ENCODE measurements around the gene ABHD2. TPM values are rescaled to one million over a fixed set of nuclear protein-coding genes. Genes with fewer than 3 reads are reported as not detected.

ABHD2 gene
- total RNA-seq, 1 donor from 2014 or later, result 66.5 TPM

DNA sequence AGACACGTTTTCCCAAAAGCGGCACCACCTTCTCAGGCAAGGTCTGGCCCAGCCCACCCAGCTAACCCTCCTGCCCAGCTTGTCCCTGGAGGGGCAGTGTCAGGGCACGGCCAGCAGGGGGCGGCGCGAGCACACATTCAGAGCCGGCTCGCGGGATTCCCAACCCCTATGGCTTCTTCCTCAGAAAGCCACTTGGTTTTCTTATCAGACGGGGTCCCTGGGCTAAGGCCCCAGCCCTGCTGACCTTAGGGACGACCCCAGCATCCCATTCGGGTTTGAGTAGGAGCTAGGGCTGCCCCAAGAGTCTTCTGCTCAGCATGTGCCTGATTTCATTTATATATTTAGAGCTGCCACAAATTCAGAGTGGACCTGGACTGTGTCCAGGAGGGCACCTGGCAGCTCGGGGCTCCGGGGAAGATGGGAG is 118.7 kb downstream of the ABHD2 start:
- Mint-ChIP-seq H3K27me3 (ENCODE audit: insufficient read depth) (peaks cover 4% of the 10 kb centered on the region), H3K4me3 (no peak overlapping the region)

DNA sequence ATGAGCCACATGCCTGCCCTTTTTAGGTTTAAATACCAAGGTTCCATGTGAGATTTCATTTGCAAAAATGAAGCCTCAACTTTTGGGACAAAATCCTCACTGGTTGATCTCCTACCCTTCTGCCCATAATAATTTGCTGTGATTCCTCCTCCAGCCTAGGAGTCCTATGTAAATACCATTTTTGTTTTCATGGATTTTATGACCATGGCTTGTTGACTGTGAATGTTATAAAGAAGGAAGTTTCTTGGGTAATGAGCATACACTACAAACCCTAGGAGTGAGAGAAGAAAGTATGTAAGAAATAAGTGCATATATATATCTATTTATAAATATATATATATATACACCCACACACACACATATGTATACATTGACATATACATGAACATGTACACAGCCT is 120.0 kb downstream of the ABHD2 start:
- Mint-ChIP-seq H3K27me3 (ENCODE audit: insufficient read depth) (peaks cover 4% of the 10 kb centered on the region), H3K4me1 (ENCODE audit: low read depth) (peaks cover 32% of the 10 kb centered on the region), H3K9me3 (no peaks in the 10 kb centered on the region), H3K27ac (no peak overlapping the region), H3K4me3 (no peak overlapping the region), H3K36me3 (ENCODE audit: low read depth) (peaks cover 6% of the 10 kb centered on the region)
- DNase-seq (ENCODE audit: low spot score), result no peak
- intact Hi-C loops (cut with micrococcal nuclease), result loop anchor here (5.0 kb wide), 2 partner anchors 69 to 109 kb away; no protein-coding TSS in a partner anchor

More for the DNA sequence above, 118.7 kb downstream of the ABHD2 start:
- DNase-seq (ENCODE audit: low spot score), result peak; percentile 61
- intact Hi-C loops (cut with micrococcal nuclease), result loop anchor here (1.0 to 5.0 kb wide), 6 partner anchors 36 to 223 kb away; partner anchors contain the start of gene FANCI
- H3K36me3 Mint-ChIP-seq (ENCODE audit: low read depth), result peaks cover 9% of the 10 kb centered on the region
- peaks cover 39% of the 10 kb centered on the region for H3K4me1 Mint-ChIP-seq (ENCODE audit: low read depth)
- no peak overlapping the region for H3K27ac Mint-ChIP-seq
- H3K9me3 Mint-ChIP-seq, result no peaks in the 10 kb centered on the region

DNA sequence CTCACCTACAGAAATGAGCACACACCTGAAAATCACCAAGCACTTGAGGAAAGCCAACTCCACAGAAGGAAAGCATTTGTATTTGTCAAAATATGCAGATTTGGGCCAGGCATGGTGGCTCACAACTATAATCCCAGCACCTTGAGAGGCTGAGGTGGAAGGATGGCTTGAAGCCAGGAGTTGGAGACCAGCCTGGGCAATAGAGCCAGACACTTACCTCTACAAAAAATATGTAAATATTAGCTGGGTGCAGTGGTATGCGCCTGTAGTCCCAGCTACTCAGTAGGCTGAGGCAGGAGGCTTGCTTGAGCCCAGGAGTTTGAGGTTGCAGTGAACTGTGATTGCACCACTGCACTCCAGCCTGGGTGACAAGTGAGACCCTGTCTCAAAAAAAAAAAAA is 120.8 kb downstream of the ABHD2 start:
- no peaks in the 10 kb centered on the region for H3K9me3 Mint-ChIP-seq
- peak overlapping the region; percentile 38 for H3K27ac Mint-ChIP-seq
- H3K36me3 Mint-ChIP-seq (ENCODE audit: low read depth), result no peaks in the 10 kb centered on the region
- DNase-seq (ENCODE audit: low spot score), result no peak
- intact Hi-C loops (cut with micrococcal nuclease), result loop anchor here (5.0 kb wide), 2 partner anchors 68 to 108 kb away; no protein-coding TSS in a partner anchor
- H3K4me3 Mint-ChIP-seq, result no peak overlapping the region
- peaks cover 4% of the 10 kb centered on the region for H3K27me3 Mint-ChIP-seq (ENCODE audit: insufficient read depth)
- peaks cover 24% of the 10 kb centered on the region for H3K4me1 Mint-ChIP-seq (ENCODE audit: low read depth)

DNA sequence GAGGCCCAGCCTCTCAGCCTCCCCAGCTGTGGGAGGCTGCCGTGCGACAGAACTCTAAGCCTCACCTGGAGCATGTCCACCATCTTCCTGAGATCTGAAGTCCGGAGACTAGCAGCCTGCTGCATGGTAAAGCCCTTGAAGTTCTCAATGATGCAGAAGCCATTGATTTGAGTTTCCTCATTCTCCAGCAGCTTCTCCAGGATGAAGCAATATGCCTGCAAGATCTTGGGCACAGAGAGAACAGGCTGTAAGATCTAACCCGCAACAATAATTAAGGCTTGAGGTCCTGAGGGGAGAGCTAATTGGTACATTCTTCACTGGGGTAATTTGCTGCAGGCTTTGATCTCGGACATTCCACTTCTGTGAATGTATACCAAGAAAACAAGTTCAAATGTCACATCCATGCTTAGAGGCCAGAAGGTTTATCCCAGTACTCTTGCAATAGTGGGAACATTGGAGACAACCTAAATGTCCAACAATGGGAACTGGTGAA is 123.5 kb downstream of the ABHD2 start:
- Mint-ChIP-seq H3K27me3 (ENCODE audit: insufficient read depth) (peaks cover 5% of the 10 kb centered on the region), H3K9me3 (no peaks in the 10 kb centered on the region), H3K4me1 (ENCODE audit: low read depth) (peaks cover 10% of the 10 kb centered on the region), H3K4me3 (no peak overlapping the region), H3K27ac (no peak overlapping the region), H3K36me3 (ENCODE audit: low read depth) (no peaks in the 10 kb centered on the region)
- no peak for DNase-seq (ENCODE audit: low spot score)
- intact Hi-C loops (cut with micrococcal nuclease), result no loop called here

DNA sequence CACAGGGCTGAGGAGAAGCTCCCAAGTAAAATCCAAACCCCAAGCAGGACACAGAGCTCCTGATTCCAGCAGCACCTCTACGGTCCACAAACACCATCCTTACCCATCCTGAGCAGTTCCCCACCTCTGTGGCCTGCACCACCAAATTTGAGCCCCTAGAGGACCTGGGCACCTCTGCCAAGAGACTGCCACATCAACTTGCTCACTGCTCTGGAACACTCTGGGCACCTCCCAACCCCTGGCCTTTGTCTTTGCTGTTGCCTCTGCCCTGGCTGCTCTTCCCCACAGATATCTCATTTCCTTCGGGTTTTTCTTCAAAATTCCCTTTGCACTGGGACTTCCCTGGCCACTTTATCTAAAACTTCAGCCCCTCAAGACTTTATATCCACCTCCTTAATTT is 127.4 kb downstream of the ABHD2 start:
- DNase-seq (ENCODE audit: low spot score), result no peak
- intact Hi-C loops (cut with micrococcal nuclease), result no loop called here
- no peaks in the 10 kb centered on the region for H3K36me3 Mint-ChIP-seq (ENCODE audit: low read depth)
- H3K27me3 Mint-ChIP-seq (ENCODE audit: insufficient read depth), result peaks cover 10% of the 10 kb centered on the region
- H3K4me3 Mint-ChIP-seq, result no peak overlapping the region
- no peak overlapping the region for H3K27ac Mint-ChIP-seq
- H3K9me3 Mint-ChIP-seq, result no peaks in the 10 kb centered on the region
- no peaks in the 10 kb centered on the region for H3K4me1 Mint-ChIP-seq (ENCODE audit: low read depth)

DNA sequence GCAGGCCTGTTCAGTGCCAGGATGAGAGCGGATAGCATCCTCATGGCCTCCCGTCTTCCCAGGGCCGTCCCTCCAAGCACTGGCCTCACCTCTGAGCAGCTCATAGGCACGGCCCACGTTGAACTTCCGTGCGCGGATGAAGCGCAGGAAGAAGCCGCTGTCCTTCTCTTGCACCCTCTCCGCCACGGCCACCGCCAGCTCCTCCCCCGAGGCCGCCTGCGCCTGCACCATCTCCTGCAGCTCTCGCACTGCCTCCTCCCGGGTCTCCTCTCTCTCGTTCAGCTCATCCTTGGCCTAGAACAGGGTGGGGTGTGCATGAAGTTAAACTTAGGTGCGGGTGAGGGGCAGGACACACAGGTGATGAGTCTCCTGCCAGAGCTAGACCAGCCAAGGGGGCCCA is 128.8 kb downstream of the ABHD2 start:
- no peak overlapping the region for H3K4me3 Mint-ChIP-seq
- peaks cover 8% of the 10 kb centered on the region for H3K27me3 Mint-ChIP-seq (ENCODE audit: insufficient read depth)
- no peaks in the 10 kb centered on the region for H3K9me3 Mint-ChIP-seq
- DNase-seq (ENCODE audit: low spot score), result no peak
- intact Hi-C loops (cut with micrococcal nuclease), result no loop called here
- no peaks in the 10 kb centered on the region for H3K36me3 Mint-ChIP-seq (ENCODE audit: low read depth)
- H3K4me1 Mint-ChIP-seq (ENCODE audit: low read depth), result no peaks in the 10 kb centered on the region
- no peak overlapping the region for H3K27ac Mint-ChIP-seq

DNA sequence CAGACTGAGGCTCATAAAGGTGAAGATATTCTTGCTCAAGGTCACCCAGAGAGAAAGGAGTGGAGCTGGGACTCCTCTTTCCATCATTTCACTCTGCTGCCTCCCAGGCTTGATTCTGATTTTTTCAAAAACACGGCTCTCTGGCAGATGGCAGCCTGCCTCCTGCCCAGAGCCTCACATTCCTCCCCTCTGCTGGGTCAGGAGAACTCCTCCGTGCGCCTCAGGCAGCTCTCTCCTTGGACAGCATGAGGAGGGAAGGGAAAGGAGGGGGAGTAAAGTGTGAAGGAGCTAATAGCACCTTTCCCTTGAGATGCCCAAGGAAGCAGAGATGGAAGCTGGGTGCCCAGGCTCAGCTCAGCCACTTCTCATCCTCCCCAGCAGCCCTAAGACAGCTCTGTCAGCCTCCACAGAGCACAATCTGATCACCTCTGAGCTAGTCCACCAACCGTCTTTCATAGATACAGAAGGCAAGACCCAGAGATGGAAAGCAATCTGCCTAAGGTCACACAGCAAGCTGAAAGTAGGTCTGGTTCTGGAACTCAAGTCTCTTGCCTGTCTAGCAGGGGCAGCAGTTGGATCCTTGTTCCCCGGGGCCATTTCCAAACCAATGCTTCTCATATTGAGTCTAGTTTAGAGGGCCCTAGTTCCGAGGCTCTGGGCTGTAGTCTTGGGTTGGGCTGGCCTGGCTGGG is 129.6 kb downstream of the ABHD2 start:
- Mint-ChIP-seq H3K27me3 (ENCODE audit: insufficient read depth) (peaks cover 12% of the 10 kb centered on the region), H3K27ac (no peak overlapping the region), H3K9me3 (no peaks in the 10 kb centered on the region), H3K4me1 (ENCODE audit: low read depth) (no peaks in the 10 kb centered on the region), H3K4me3 (no peak overlapping the region), H3K36me3 (ENCODE audit: low read depth) (no peaks in the 10 kb centered on the region)
- no peak for DNase-seq (ENCODE audit: low spot score)
- intact Hi-C loops (cut with micrococcal nuclease), result no loop called here

DNA sequence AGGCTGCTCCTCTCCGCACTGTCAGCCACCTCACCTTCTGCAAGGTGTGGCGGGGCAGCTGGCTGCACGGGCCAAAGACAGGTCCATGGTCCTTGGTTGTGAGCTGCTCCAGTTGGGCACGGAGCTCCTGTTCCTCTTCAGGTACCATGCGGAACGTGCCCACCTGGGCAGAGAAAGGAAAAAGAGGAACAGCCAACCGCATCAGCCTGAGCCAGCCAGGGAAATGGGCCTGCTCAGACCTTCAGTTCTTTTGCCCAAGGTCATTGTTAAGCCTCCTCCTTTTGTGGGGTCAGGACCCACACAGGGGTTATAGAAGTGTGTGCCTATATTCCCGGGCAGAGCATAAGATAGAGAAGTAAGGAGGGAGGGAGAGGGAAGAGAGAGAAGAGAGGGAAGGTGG is 130.3 kb downstream of the ABHD2 start:
- intact Hi-C loops (cut with micrococcal nuclease), result no loop called here
- H3K27me3 Mint-ChIP-seq (ENCODE audit: insufficient read depth), result peaks cover 12% of the 10 kb centered on the region
- no peaks in the 10 kb centered on the region for H3K9me3 Mint-ChIP-seq
- no peaks in the 10 kb centered on the region for H3K4me1 Mint-ChIP-seq (ENCODE audit: low read depth)
- H3K27ac Mint-ChIP-seq, result no peak overlapping the region
- DNase-seq (ENCODE audit: low spot score), result no peak
- no peaks in the 10 kb centered on the region for H3K36me3 Mint-ChIP-seq (ENCODE audit: low read depth)
- H3K4me3 Mint-ChIP-seq, result no peak overlapping the region

DNA sequence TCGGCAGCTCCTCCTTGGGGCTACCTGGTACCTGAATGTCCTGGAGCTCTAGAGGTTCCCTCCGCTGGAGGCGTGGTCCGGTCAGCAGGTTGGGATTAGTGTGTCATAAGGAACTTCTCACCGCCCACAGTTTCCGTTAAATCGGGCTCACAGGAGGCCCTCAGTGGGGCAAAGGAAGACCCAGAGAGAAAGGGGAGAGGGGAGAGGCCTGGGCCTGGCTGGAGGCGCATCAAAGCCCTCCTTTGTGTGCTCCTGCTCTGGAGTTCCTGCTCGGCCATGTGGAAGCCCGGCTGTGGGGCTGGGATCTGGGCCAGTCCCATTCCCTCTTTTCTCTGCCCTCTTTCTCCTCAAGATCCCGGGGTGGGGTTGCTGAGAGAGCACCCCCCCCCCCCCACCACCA is 133.3 kb downstream of the ABHD2 start, which contains the start of gene RLBP1:
Gene RLBP1, minus strand, starts transcription at position 37 of the 400 bp plus-strand sequence. CDS start 2,604 bp downstream, outside the sequence.
- DNase-seq (ENCODE audit: low spot score), result no peak
- Mint-ChIP-seq H3K4me1 (ENCODE audit: low read depth) (no peaks in the 10 kb centered on the region), H3K36me3 (ENCODE audit: low read depth) (no peaks in the 10 kb centered on the region), H3K9me3 (no peaks in the 10 kb centered on the region), H3K4me3 (no peak within 1 kb of the TSS), H3K27me3 (ENCODE audit: insufficient read depth) (peaks cover 9% of the 10 kb centered on the region), H3K27ac (no peak within 1 kb of the TSS)
- intact Hi-C loops (cut with micrococcal nuclease), result no loop called here

DNA sequence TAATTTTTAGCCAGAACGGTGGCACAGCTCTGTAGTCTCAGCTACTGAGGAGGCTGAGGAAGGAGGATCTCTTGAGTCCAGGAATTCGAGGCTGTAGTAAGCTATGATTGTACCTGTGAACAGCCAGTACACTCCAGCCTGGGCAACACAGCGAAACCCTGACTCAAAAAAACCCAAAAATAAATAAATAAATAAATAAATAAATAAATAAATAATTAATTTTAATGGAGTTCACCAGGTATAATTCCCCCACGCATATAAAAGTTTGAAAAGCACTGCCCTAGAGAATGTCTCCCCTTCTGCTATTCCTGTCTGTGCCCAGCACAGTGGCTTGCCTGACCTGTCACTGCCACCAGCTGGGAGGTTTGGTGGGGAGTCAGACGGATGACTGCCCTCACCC is 137.3 kb downstream of the ABHD2 start:
- peaks cover 12% of the 10 kb centered on the region for H3K27me3 Mint-ChIP-seq (ENCODE audit: insufficient read depth)
- intact Hi-C loops (cut with micrococcal nuclease), result no loop called here
- no peaks in the 10 kb centered on the region for H3K4me1 Mint-ChIP-seq (ENCODE audit: low read depth)
- no peaks in the 10 kb centered on the region for H3K36me3 Mint-ChIP-seq (ENCODE audit: low read depth)
- H3K4me3 Mint-ChIP-seq, result no peak overlapping the region
- no peaks in the 10 kb centered on the region for H3K9me3 Mint-ChIP-seq
- no peak overlapping the region for H3K27ac Mint-ChIP-seq
- no peak for DNase-seq (ENCODE audit: low spot score)

DNA sequence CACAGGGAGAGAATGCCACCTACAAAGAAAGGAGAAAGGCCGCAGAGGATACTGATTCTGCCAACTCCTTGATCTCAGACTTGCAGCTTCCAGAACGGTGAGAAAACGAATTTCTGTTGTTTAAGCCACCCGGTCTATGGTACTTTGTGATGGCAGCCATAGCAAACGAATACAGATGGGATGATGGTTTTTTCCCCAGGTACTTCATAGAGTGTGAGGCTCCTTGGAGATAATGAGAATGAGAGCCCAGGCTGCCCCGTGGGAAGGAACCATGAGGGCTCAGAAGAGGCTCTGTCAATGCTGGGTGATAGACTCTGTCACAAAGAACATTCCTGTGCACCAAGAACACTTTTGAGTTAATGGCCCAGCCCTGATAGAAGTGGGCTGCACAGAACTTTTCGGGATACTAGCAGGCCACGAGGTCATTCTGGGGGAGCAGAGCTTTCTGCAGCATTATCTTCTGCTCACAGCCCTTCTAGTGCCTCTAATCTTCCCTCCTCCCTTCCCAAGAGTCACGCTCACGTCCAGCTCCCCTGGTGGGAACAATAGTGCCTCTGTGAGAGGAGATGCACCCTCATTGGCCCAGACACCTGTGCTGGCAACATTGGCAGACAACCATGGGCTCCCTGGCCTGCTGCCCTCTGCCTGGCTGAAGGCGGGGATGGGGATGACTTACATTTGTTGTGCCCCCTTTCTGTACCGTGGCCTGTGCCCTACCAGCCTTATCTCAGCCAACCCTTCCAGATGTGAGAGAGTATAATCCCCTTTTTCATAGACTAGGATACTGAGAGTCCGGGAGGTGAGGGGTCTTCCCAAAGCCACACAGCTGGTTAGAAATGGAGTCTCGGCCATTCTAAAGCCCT is 138.3 kb downstream of the ABHD2 start:
- Mint-ChIP-seq H3K9me3 (no peaks in the 10 kb centered on the region), H3K27me3 (ENCODE audit: insufficient read depth) (peaks cover 15% of the 10 kb centered on the region), H3K36me3 (ENCODE audit: low read depth) (no peaks in the 10 kb centered on the region), H3K4me1 (ENCODE audit: low read depth) (no peaks in the 10 kb centered on the region), H3K4me3 (no peak overlapping the region), H3K27ac (no peak overlapping the region)
- no peak for DNase-seq (ENCODE audit: low spot score)
- intact Hi-C loops (cut with micrococcal nuclease), result no loop called here

DNA sequence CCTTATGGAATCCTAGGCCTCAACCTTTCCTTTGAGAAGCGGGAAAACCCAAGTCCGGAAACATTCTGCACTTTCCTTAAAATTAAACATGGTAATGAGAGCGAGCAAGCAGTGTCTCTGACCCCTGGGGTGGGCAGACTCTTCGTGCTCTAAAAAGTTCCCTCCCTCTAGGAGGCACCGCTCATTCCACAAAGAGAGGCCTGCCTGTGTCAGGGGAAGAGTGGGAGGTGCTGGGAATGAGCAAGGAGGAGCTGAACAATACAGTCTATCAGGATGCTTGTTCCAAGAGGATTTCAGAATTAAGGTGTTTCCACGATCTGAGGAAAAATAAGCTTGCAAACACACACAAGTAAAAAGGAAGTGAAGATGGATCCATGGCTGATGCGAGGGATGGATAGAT is 139.2 kb downstream of the ABHD2 start:
- H3K27ac Mint-ChIP-seq, result no peak overlapping the region
- H3K36me3 Mint-ChIP-seq (ENCODE audit: low read depth), result no peaks in the 10 kb centered on the region
- no peak for DNase-seq (ENCODE audit: low spot score)
- no peak overlapping the region for H3K4me3 Mint-ChIP-seq
- no peaks in the 10 kb centered on the region for H3K9me3 Mint-ChIP-seq
- H3K27me3 Mint-ChIP-seq (ENCODE audit: insufficient read depth), result peaks cover 18% of the 10 kb centered on the region
- intact Hi-C loops (cut with micrococcal nuclease), result no loop called here
- H3K4me1 Mint-ChIP-seq (ENCODE audit: low read depth), result no peaks in the 10 kb centered on the region

DNA sequence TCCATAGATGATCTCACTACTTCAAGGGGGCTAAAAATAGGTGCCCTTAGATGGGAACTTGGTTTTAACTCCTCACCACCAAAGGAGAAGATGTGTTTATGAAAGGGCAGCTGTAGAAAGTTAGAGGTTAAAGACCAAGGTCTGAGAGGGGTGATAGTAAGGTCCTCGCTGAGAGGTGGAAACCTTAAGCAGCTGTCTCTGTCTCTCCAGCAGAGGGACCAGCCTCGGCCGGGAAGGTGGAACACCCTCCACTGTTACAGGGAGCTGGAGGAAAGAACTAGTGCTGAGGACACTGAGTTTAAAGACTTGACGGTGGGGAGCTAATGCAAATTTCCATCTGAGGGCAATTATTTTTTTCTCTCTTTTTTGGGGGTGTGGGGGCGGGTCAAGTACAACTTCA is 142.0 kb downstream of the ABHD2 start:
- DNase-seq (ENCODE audit: low spot score), result no peak
- H3K27ac Mint-ChIP-seq, result no peak overlapping the region
- no peaks in the 10 kb centered on the region for H3K4me1 Mint-ChIP-seq (ENCODE audit: low read depth)
- no peak overlapping the region for H3K4me3 Mint-ChIP-seq
- H3K27me3 Mint-ChIP-seq (ENCODE audit: insufficient read depth), result peaks cover 22% of the 10 kb centered on the region
- intact Hi-C loops (cut with micrococcal nuclease), result no loop called here
- H3K36me3 Mint-ChIP-seq (ENCODE audit: low read depth), result no peaks in the 10 kb centered on the region
- H3K9me3 Mint-ChIP-seq, result no peaks in the 10 kb centered on the region

Measured in activated T-helper 1 cell treated with anti-CD3 and anti-CD28 coated beads, Interleukin-12 subunit alpha, Interleukin-12 subunit beta, Interleukin-2, Interleukin-4 antibody, amounts not matched to agents 30 ng/mL and 10 ng/mL and 1 ng/mL, durations not matched to agents 14 hours and 24 hours and 36 hours (primary cell).